Hepatocyte (in vitro differentiated cells): Measurements from ENCODE around the gene GLP2R.

Experiments
- EZH2 ChIP-seq: fragments of 200-600 bp; sonication (generic); IDR thresholded peaks from 2 replicates; pipeline ENCODE4 v1.6.1; 2016; ENCODE audit warnings: antibody characterized with exemption, mild to moderate bottlenecking, borderline replicate concordance
- EZH2phosphoT487 ChIP-seq: fragments of 200-600 bp; sonication (generic); IDR thresholded peaks from one replicate; pipeline ENCODE4 v1.6.1; 2018; ENCODE audit warnings: antibody characterized with exemption, mild to moderate bottlenecking, low read depth, moderate library complexity; ENCODE audit not compliant: unreplicated experiment, severe bottlenecking
- TF ChIP-seq, protein P1 (sequence below): fragments of 200-600 bp; sonication (generic); IDR thresholded peaks from 2 replicates; pipeline ENCODE4 v1.5.1; 2016; ENCODE audit warnings: antibody characterized with exemption, mild to moderate bottlenecking; ENCODE audit not compliant: poor library complexity

DNA sequence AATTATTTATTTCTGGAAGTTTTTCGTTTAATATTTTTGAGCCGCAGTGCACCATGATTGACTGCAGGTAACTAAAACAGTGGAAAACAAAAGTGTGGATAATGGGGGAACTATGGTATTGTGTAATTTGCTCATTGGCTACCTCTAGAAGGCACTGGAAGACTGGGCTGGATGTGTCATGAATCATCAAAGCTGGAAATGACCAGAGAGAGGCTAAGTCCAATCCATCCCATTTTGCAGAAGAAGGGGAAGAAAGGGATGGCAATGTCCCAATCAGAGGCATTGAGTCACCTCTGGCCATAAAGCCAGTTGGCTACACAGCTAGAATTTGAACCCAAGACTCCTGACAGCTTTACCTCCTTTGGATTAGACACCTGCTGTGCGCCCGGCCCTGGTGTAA is 29.3 kb downstream of the GLP2R start:
- TF ChIP-seq, protein P1, sequence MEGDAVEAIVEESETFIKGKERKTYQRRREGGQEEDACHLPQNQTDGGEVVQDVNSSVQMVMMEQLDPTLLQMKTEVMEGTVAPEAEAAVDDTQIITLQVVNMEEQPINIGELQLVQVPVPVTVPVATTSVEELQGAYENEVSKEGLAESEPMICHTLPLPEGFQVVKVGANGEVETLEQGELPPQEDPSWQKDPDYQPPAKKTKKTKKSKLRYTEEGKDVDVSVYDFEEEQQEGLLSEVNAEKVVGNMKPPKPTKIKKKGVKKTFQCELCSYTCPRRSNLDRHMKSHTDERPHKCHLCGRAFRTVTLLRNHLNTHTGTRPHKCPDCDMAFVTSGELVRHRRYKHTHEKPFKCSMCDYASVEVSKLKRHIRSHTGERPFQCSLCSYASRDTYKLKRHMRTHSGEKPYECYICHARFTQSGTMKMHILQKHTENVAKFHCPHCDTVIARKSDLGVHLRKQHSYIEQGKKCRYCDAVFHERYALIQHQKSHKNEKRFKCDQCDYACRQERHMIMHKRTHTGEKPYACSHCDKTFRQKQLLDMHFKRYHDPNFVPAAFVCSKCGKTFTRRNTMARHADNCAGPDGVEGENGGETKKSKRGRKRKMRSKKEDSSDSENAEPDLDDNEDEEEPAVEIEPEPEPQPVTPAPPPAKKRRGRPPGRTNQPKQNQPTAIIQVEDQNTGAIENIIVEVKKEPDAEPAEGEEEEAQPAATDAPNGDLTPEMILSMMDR = no peak
- TF ChIP-seq EZH2 (no peak), EZH2phosphoT487 (no peak)
